Uterus (tissue), 2 donors: ENCODE data around the gene NEK6.

Source experiments
- CTCF ChIP-seq, 4 experiments: fragments of 200-600 bp in 2 of 4; fragments of 450-650 bp in 2 of 4; sonication (generic) in 2 of 4; IDR thresholded peaks; one replicate each; pipeline ENCODE4 v1.5.1; 2016 to 2019; ENCODE audit warnings: antibody characterized with exemption in 4 of 4, mild to moderate bottlenecking in 2 of 4, moderate library complexity in 1 of 4
- POLR2A ChIP-seq, 2 donors: fragments of 450-650 bp; IDR thresholded peaks; one replicate each; pipeline ENCODE4 v1.6.1; 2016; ENCODE audit warnings: antibody characterized with exemption in 2 of 2, mild to moderate bottlenecking in 1 of 2, moderate library complexity in 1 of 2

GRCh38 chr9:124350494-124351263 is 92.9 kb downstream of the NEK6 start:
- TF ChIP-seq POLR2A (IDR thresholded peaks at IDR 0.05) (no peak), CTCF (IDR thresholded peaks at IDR 0.05) (no peak)
